ENCODE data around the gene DLK2. TPM values are rescaled to one million over a fixed set of nuclear protein-coding genes. Genes with fewer than 3 reads are reported as not detected.
"Not testable (repeated sequence)": the region's sequence is repeated elsewhere in the genome, so short reads cannot be mapped to it uniquely, and the experiment has no call there.

The DLK2 gene
- total and polyA plus RNA-seq, 2 experiments from 2014 or later = 0.76 to 1.4 TPM

- no peaks in the 10 kb centered on the region for H3K27me3 ChIP-seq (replicated peaks; ENCODE audit: insufficient read depth)
- H3K4me2 ChIP-seq (ENCODE audit: unreplicated experiment) = peak overlapping the region; percentile 95
- H3K9ac ChIP-seq = peak overlapping the region; percentile 86
- H3K79me2 ChIP-seq (ENCODE audit: insufficient read depth) = peaks cover 45% of the 10 kb centered on the region
- TF ChIP-seq EZH2 (IDR thresholded peaks at IDR 0.05; ENCODE audit: insufficient read depth, poor library complexity, severe bottlenecking) (no peak), EZH2phosphoT487 (IDR thresholded peaks at IDR 0.05; ENCODE audit: insufficient read depth, low read depth) (no peak)
- peak; percentile 13 for DNase-seq
- WGBS, 2 experiments (ENCODE audit: low coverage in 1 of 2, low lambda C conversion rate in 2 of 2, missing lambda C conversion rate in 2 of 2) = 71 to 72% methylated on average over 3 of the region's 3 CpGs
- in situ Hi-C loops (cut with MboI) = no loop called here
- H3K27ac ChIP-seq = no peak overlapping the region
- no peaks in the 10 kb centered on the region for H3K9me2 ChIP-seq (ENCODE audit: insufficient read depth)
- H2AFZ ChIP-seq = peak overlapping the region; percentile 98; the same call in 1 of the 2 replicates
- H3K4me3 ChIP-seq = peak overlapping the region; percentile 93
- H3K36me3 ChIP-seq (ENCODE audit: low read depth) = no peaks in the 10 kb centered on the region
- no peaks in the 10 kb centered on the region; the same call in 1 of the 2 replicates for H3F3A ChIP-seq (ENCODE audit: insufficient read depth)
- peaks cover 6% of the 10 kb centered on the region; the same call in 1 of the 2 replicates for H3K4me1 ChIP-seq (ENCODE audit: insufficient read depth)
- no peaks in the 10 kb centered on the region for H4K20me1 ChIP-seq (ENCODE audit: insufficient read depth)
- H3K9me3 ChIP-seq (ENCODE audit: low read depth) = no peaks in the 10 kb centered on the region
These were observed 26.5 kb downstream of the DLK2 start for GRCh38 chr6:43428874-43429273.

DNA sequence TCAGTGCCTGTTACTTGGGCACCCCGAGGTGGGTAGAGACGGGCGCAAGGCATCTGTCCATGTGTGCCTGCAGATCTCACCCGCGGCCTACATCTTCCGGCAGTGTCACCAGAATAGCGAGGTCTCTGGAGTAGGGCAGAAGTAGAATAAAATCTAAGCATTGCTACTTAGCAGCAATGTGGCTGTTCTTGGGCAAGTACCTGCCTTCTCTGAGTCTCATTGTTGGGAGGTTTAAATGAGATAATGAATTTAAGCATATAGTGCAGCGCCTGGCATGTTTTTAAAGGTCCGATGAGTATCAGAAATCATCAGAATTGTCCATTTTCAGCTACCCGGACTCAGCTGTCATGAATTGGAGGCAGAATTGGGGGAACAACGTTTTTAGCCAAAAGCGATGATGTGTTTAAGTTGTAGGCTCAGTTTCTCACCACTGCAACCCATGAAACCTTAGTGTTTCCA lies 27.2 kb downstream of the DLK2 start:
- H3K27me3 ChIP-seq (replicated peaks; ENCODE audit: insufficient read depth) = no peaks in the 10 kb centered on the region
- TF ChIP-seq EZH2phosphoT487 (IDR thresholded peaks at IDR 0.05; ENCODE audit: insufficient read depth, low read depth) (no peak), EZH2 (IDR thresholded peaks at IDR 0.05; ENCODE audit: insufficient read depth, poor library complexity, severe bottlenecking) (no peak)
- H3K4me2 ChIP-seq (ENCODE audit: unreplicated experiment) = peak overlapping the region; percentile 95

DNA sequence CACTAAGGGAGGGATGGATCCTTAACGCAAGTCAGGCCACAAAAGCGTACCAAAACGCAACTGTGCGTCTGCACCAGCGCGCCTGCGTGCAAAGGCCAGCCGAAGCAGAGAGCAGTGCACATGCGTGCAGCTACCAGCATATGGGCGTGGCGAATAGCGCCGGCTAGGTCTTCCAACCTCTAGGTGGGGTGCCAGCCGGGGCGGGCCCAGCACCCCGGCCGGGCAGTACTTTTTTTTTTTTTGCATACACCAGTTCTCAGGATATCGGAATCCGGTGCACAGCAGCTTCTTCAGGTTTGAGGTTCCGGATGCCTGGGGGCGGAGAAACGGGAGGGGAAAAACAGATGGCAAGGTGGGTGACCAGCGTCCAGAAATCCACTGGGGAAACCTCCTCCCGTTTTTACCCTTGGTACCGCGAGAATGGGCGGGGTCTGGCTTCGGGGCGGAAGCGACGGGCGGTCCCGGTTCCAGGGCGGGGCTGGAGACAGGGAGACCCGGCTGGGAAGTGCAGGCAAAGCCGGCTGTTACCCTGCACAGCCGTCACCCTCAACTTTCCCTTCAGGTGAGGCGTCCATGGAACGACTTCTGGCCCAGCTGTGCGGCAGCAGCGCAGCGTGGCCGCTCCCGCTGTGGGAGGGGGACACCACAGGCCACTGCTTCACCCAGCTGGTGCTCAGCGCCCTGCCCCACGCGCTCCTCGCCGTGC lies 27.8 kb downstream of the DLK2 start, which contains the start of gene ABCC10:
Gene ABCC10, plus strand, starts transcription at position 136 of the 706 bp plus-strand sequence. Its CDS starts 438 bp downstream, at position 574.
- Histone ChIP-seq H3K36me3 (ENCODE audit: low read depth) (no peaks in the 10 kb centered on the region), H3K9me3 (ENCODE audit: low read depth) (no peaks in the 10 kb centered on the region), H3K9me2 (ENCODE audit: insufficient read depth) (no peaks in the 10 kb centered on the region), H3K27ac (peak within 1 kb of the TSS; percentile 72), H3K4me1 (ENCODE audit: insufficient read depth) (peaks cover 6% of the 10 kb centered on the region; the same call in 1 of the 2 replicates), H3K4me3 (peak within 1 kb of the TSS; percentile 93), H3K27me3 (replicated peaks; ENCODE audit: insufficient read depth) (no peaks in the 10 kb centered on the region), H3K4me2 (ENCODE audit: unreplicated experiment) (peak within 1 kb of the TSS; percentile 95), H2AFZ (peak within 1 kb of the TSS; percentile 98), H3K9ac (peak within 1 kb of the TSS; percentile 86), H3K79me2 (ENCODE audit: insufficient read depth) (peaks cover 42% of the 10 kb centered on the region), H4K20me1 (ENCODE audit: insufficient read depth) (no peaks in the 10 kb centered on the region), H3F3A (ENCODE audit: insufficient read depth) (no peaks in the 10 kb centered on the region; the same call in 1 of the 2 replicates)
- 0% methylated on average over 46 to 49 of the region's 49 CpGs for WGBS, 2 experiments (ENCODE audit: low coverage in 1 of 2, low lambda C conversion rate in 2 of 2, missing lambda C conversion rate in 2 of 2)
- TF ChIP-seq EZH2phosphoT487 (IDR thresholded peaks at IDR 0.05; ENCODE audit: insufficient read depth, low read depth) = no peak
- no peak for TF ChIP-seq EZH2 (IDR thresholded peaks at IDR 0.05; ENCODE audit: insufficient read depth, poor library complexity, severe bottlenecking)
- peak; percentile 99 for DNase-seq
- in situ Hi-C loops (cut with MboI) = no loop called here

More for the DNA sequence above, 27.2 kb downstream of the DLK2 start:
- no peaks in the 10 kb centered on the region for H3K9me2 ChIP-seq (ENCODE audit: insufficient read depth)
- WGBS, 2 experiments (ENCODE audit: low coverage in 1 of 2, low lambda C conversion rate in 2 of 2, missing lambda C conversion rate in 2 of 2) = 9 to 10% methylated on average over 12 of the region's 12 CpGs
- H3K4me3 ChIP-seq = peak overlapping the region; percentile 93
- no peaks in the 10 kb centered on the region for H4K20me1 ChIP-seq (ENCODE audit: insufficient read depth)
- DNase-seq = no peak
- H3K9me3 ChIP-seq (ENCODE audit: low read depth) = no peaks in the 10 kb centered on the region
- H3K36me3 ChIP-seq (ENCODE audit: low read depth) = no peaks in the 10 kb centered on the region
- H2AFZ ChIP-seq = peak overlapping the region; percentile 98
- in situ Hi-C loops (cut with MboI) = no loop called here
- peak overlapping the region; percentile 86 for H3K9ac ChIP-seq
- peak overlapping the region; percentile 72 for H3K27ac ChIP-seq
- peaks cover 6% of the 10 kb centered on the region; the same call in 1 of the 2 replicates for H3K4me1 ChIP-seq (ENCODE audit: insufficient read depth)
- no peaks in the 10 kb centered on the region; the same call in 1 of the 2 replicates for H3F3A ChIP-seq (ENCODE audit: insufficient read depth)
- peaks cover 45% of the 10 kb centered on the region for H3K79me2 ChIP-seq (ENCODE audit: insufficient read depth)

DNA sequence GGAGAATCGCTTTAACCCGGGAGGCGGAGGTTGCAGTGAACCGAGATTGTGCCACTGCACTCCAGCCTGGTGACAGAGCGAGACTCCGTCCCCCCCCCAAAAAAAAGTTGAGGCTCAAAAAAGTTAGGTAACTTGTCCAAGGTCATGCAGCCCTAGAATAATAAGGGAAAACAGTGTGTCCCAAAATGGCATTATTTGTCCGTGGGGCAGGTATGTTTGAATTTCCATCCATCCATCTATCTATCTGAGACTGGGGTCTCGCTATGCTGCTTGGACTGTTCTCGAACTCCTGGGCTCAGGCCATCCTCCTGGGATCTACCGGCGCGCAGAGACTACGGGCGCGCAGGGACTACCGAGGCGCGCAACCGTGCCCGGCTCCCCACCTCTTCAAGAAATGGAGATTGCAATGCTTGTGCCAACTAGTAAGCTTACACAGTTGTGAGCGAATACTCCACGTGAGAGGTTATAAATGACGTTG lies 28.4 kb downstream of the DLK2 start:
- H3K36me3 ChIP-seq (ENCODE audit: low read depth) = no peaks in the 10 kb centered on the region
- H3K79me2 ChIP-seq (ENCODE audit: insufficient read depth) = peaks cover 41% of the 10 kb centered on the region
- peak overlapping the region; percentile 72 for H3K27ac ChIP-seq
- peaks cover 6% of the 10 kb centered on the region; the same call in 1 of the 2 replicates for H3K4me1 ChIP-seq (ENCODE audit: insufficient read depth)
- no peak for TF ChIP-seq EZH2phosphoT487 (IDR thresholded peaks at IDR 0.05; ENCODE audit: insufficient read depth, low read depth)
- no peak for TF ChIP-seq EZH2 (IDR thresholded peaks at IDR 0.05; ENCODE audit: insufficient read depth, poor library complexity, severe bottlenecking)
- H3K4me2 ChIP-seq (ENCODE audit: unreplicated experiment) = peak overlapping the region; percentile 95
- no peaks in the 10 kb centered on the region; the same call in 1 of the 2 replicates for H3F3A ChIP-seq (ENCODE audit: insufficient read depth)
- no peaks in the 10 kb centered on the region for H3K27me3 ChIP-seq (replicated peaks; ENCODE audit: insufficient read depth)
- WGBS, 2 experiments (ENCODE audit: low coverage in 1 of 2, low lambda C conversion rate in 2 of 2, missing lambda C conversion rate in 2 of 2) = 24 to 27% methylated on average over 22 to 23 of the region's 23 CpGs
- no peaks in the 10 kb centered on the region for H4K20me1 ChIP-seq (ENCODE audit: insufficient read depth)
- H3K4me3 ChIP-seq = peak overlapping the region; percentile 93
- no peak for DNase-seq
- peak overlapping the region; percentile 98 for H2AFZ ChIP-seq
- peak overlapping the region; percentile 86 for H3K9ac ChIP-seq
- no peaks in the 10 kb centered on the region for H3K9me3 ChIP-seq (ENCODE audit: low read depth)
- no peaks in the 10 kb centered on the region for H3K9me2 ChIP-seq (ENCODE audit: insufficient read depth)
- in situ Hi-C loops (cut with MboI) = no loop called here

- in situ Hi-C loops (cut with MboI); H3K9ac ChIP-seq; H3K36me3 ChIP-seq (ENCODE audit: low read depth); H3K4me3 ChIP-seq; H2AFZ ChIP-seq; H3K4me1 ChIP-seq (ENCODE audit: insufficient read depth); H3K27ac ChIP-seq; DNase-seq; H4K20me1 ChIP-seq (ENCODE audit: insufficient read depth); H3F3A ChIP-seq (ENCODE audit: insufficient read depth); H3K27me3 ChIP-seq (replicated peaks; ENCODE audit: insufficient read depth); H3K9me3 ChIP-seq (ENCODE audit: low read depth); H3K4me2 ChIP-seq (ENCODE audit: unreplicated experiment); H3K9me2 ChIP-seq (ENCODE audit: insufficient read depth): not testable (repeated sequence)
- peaks cover 22% of the 10 kb centered on the region for H3K79me2 ChIP-seq (ENCODE audit: insufficient read depth)
- 89 to 93% methylated on average over 6 to 28 of the region's 33 CpGs for WGBS, 2 experiments (ENCODE audit: low coverage in 1 of 2, low lambda C conversion rate in 2 of 2, missing lambda C conversion rate in 2 of 2)
These were observed 30.3 kb downstream of the DLK2 start for GRCh38 chr6:43425083-43425482.
